ENCODE results near the gene WDR45B. TPM values are rescaled to one million over a fixed set of nuclear protein-coding genes. Genes with fewer than 3 reads are reported as not detected.

WDR45B gene
- total and polyA plus RNA-seq, 2 donors (not counting 1 experiment from before 2014, with no cell fraction given) = 54.3 to 72.7 TPM

- Histone ChIP-seq H3K4me2 (replicated peaks; ENCODE audit: low read depth, low read length, poor library complexity, severe bottlenecking) (no peak overlapping the region), H3K36me3 (replicated peaks in 1 of 2; ENCODE audit: control extremely low read depth in 1 of 2, control insufficient read depth in 1 of 2, extremely low read depth in 1 of 2, insufficient read depth in 2 of 2, low read length in 1 of 2) (no peaks in the 10 kb centered on the region), H3K27ac (ENCODE audit: low read length in 2 of 2) (no peak overlapping the region), H3K4me3 (ENCODE audit: control extremely low read depth in 1 of 5, extremely low read depth in 1 of 5, insufficient read depth in 1 of 5, low read depth in 2 of 5, low read length in 4 of 5) (no peak overlapping the region), H3K4me1 (ENCODE audit: control insufficient read depth in 2 of 2, insufficient read depth in 2 of 2, low read length in 2 of 2) (peaks cover 0 to 6% of the 10 kb centered on the region in 2 donors), H3K79me2 (ENCODE audit: control insufficient read depth, insufficient read depth, low read length) (no peaks in the 10 kb centered on the region), H4K20me1 (ENCODE audit: control insufficient read depth, insufficient read depth, low read length, poor library complexity, severe bottlenecking) (no peaks in the 10 kb centered on the region), H3K27me3 (replicated peaks in 1 of 4; ENCODE audit: control extremely low read depth in 1 of 4, control insufficient read depth in 3 of 4, insufficient read depth in 4 of 4, low read length in 3 of 4) (no peaks in the 10 kb centered on the region), H3K9ac (ENCODE audit: low read length) (no peak overlapping the region), H3K9me3 (ENCODE audit: control extremely low read depth in 1 of 3, control insufficient read depth in 2 of 3, insufficient read depth in 1 of 3, low read length in 2 of 3) (peaks cover 0 to 5% (median 0%) of the 10 kb centered on the region in 3 donors), H2AFZ (ENCODE audit: insufficient read depth, low read depth, low read length, poor library complexity, severe bottlenecking) (no peak overlapping the region)
- Mint-ChIP-seq H3K4me1 (peaks cover 6% of the 10 kb centered on the region), H3K4me3 (no peak overlapping the region), H3K27me3 (no peaks in the 10 kb centered on the region), H3K27ac (no peak overlapping the region), H3K9me3 (ENCODE audit: insufficient read depth) (no peaks in the 10 kb centered on the region)
- TF ChIP-seq EZH2 (IDR thresholded peaks at IDR 0.05; ENCODE audit: borderline replicate concordance, insufficient read depth, low read depth, low read length, poor library complexity, severe bottlenecking) = no peak
- no peak for TF ChIP-seq CTCF (IDR thresholded peaks at IDR 0.05)
- no peak for ATAC-seq (ENCODE audit: low read depth)
- intact Hi-C loops (cut with micrococcal nuclease) = no loop called here
- ChIA-PET POLR2A (no interaction called here), CTCF (interaction anchor here (2.1 kb wide), 1 partner anchor 112 kb away, joined by 4 read pairs; no protein-coding TSS in a partner anchor)
- WGBS (ENCODE audit: insufficient coverage) = 79% methylated on average over 14 of the region's 17 CpGs
- DNase-seq = no peak
These were observed 16.0 kb upstream of the WDR45B start for GRCh38 chr17:82664276-82664575.

- peaks cover 0 to 3% of the 10 kb centered on the region in 2 donors for H3K4me1 ChIP-seq (ENCODE audit: control insufficient read depth in 2 of 2, insufficient read depth in 2 of 2, low read length in 2 of 2)
- CTCF ChIA-PET = no interaction called here
- Mint-ChIP-seq H3K27ac (no peak overlapping the region), H3K4me1 (peaks cover 4% of the 10 kb centered on the region), H3K9me3 (ENCODE audit: insufficient read depth) (no peaks in the 10 kb centered on the region), H3K4me3 (no peak overlapping the region), H3K27me3 (no peaks in the 10 kb centered on the region)
- POLR2A ChIA-PET = no interaction called here
- H4K20me1 ChIP-seq (ENCODE audit: control insufficient read depth, insufficient read depth, low read length, poor library complexity, severe bottlenecking) = no peaks in the 10 kb centered on the region
- 81% methylated on average over 34 of the region's 39 CpGs for WGBS (ENCODE audit: insufficient coverage)
- no peak overlapping the region for H2AFZ ChIP-seq (ENCODE audit: insufficient read depth, low read depth, low read length, poor library complexity, severe bottlenecking)
- no peaks in the 10 kb centered on the region for H3K27me3 ChIP-seq (replicated peaks in 1 of 4; ENCODE audit: control extremely low read depth in 1 of 4, control insufficient read depth in 3 of 4, insufficient read depth in 4 of 4, low read length in 3 of 4)
- H3K4me2 ChIP-seq (replicated peaks; ENCODE audit: low read depth, low read length, poor library complexity, severe bottlenecking) = no peak overlapping the region
- no peaks in the 10 kb centered on the region for H3K79me2 ChIP-seq (ENCODE audit: control insufficient read depth, insufficient read depth, low read length)
- no peak for DNase-seq
- no peak overlapping the region for H3K27ac ChIP-seq (ENCODE audit: low read length in 2 of 2)
- intact Hi-C loops (cut with micrococcal nuclease) = no loop called here
- peaks cover 0 to under 1% of the 10 kb centered on the region in 2 experiments for H3K36me3 ChIP-seq (replicated peaks in 1 of 2; ENCODE audit: control extremely low read depth in 1 of 2, control insufficient read depth in 1 of 2, extremely low read depth in 1 of 2, insufficient read depth in 2 of 2, low read length in 1 of 2)
- no peak overlapping the region for H3K4me3 ChIP-seq (ENCODE audit: control extremely low read depth in 1 of 5, extremely low read depth in 1 of 5, insufficient read depth in 1 of 5, low read depth in 2 of 5, low read length in 4 of 5)
- H3K9me3 ChIP-seq (ENCODE audit: control extremely low read depth in 1 of 3, control insufficient read depth in 2 of 3, insufficient read depth in 1 of 3, low read length in 2 of 3) = peaks cover 0 to 5% (median 0%) of the 10 kb centered on the region in 3 donors
- no peak overlapping the region for H3K9ac ChIP-seq (ENCODE audit: low read length)
- no peak for TF ChIP-seq EZH2 (IDR thresholded peaks at IDR 0.05; ENCODE audit: borderline replicate concordance, insufficient read depth, low read depth, low read length, poor library complexity, severe bottlenecking)
- TF ChIP-seq CTCF (IDR thresholded peaks at IDR 0.05) = no peak
- no peak for ATAC-seq (ENCODE audit: low read depth)
These were observed 15.4 kb upstream of the WDR45B start for GRCh38 chr17:82663381-82664275.
